Measurements from ENCODE around the gene EXOSC7. TPM values are rescaled to one million over a fixed set of nuclear protein-coding genes. Genes with fewer than 3 reads are reported as not detected.

EXOSC7 gene
- total and polyA plus RNA-seq, 2 donors (not counting 1 experiment from before 2014, with no cell fraction given), result 25.5 to 40.0 TPM

DNA sequence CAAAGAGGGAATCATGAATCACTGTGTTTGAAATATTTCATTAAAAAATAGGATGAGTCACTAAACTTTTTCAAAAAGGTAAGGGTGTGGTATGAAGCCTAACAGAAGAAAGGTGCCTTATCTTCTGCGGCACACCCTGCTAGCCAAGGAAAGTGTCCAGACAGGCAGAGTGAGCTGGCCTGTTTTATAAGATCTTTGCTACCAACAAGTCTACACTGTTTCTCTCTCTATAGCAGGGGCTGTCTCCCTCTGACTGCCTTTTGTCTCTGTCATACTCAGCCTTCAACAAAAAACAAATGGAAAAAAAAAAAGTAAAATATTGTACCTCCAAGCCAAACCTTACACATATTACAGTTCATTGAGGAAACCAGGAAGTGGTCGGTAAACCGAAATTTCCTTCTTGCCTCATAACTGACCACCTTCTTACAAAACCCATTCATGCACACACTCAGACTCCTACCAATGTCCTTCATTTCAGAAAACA lies 9.2 kb upstream of the EXOSC7 start:
- Histone ChIP-seq H3K27me3 (replicated peaks in 1 of 4; ENCODE audit: control extremely low read depth in 1 of 4, control insufficient read depth in 3 of 4, insufficient read depth in 4 of 4, low read length in 3 of 4) (no peaks in the 10 kb centered on the region), H3K9me3 (ENCODE audit: control extremely low read depth in 1 of 3, control insufficient read depth in 2 of 3, insufficient read depth in 1 of 3, low read length in 2 of 3) (no peaks in the 10 kb centered on the region), H3K4me1 (ENCODE audit: control insufficient read depth in 2 of 2, insufficient read depth in 2 of 2, low read length in 2 of 2) (peaks cover 34 to 36% of the 10 kb centered on the region in 2 donors), H3K79me2 (ENCODE audit: control insufficient read depth, insufficient read depth, low read length) (peaks cover 81% of the 10 kb centered on the region), H3K9ac (ENCODE audit: low read length) (no peak overlapping the region), H3K27ac (ENCODE audit: low read length in 2 of 2) (no peak overlapping the region), H3K36me3 (replicated peaks in 1 of 2; ENCODE audit: control extremely low read depth in 1 of 2, control insufficient read depth in 1 of 2, extremely low read depth in 1 of 2, insufficient read depth in 2 of 2, low read length in 1 of 2) (no peaks in the 10 kb centered on the region), H3K4me3 (ENCODE audit: control extremely low read depth in 1 of 5, extremely low read depth in 1 of 5, insufficient read depth in 1 of 5, low read depth in 2 of 5, low read length in 4 of 5) (no peak overlapping the region), H2AFZ (ENCODE audit: insufficient read depth, low read depth, low read length, poor library complexity, severe bottlenecking) (no peak overlapping the region), H4K20me1 (ENCODE audit: control insufficient read depth, insufficient read depth, low read length, poor library complexity, severe bottlenecking) (peaks cover 34% of the 10 kb centered on the region), H3K4me2 (replicated peaks; ENCODE audit: low read depth, low read length, poor library complexity, severe bottlenecking) (no peak overlapping the region)
- Mint-ChIP-seq H3K4me3 (no peak overlapping the region), H3K27me3 (no peaks in the 10 kb centered on the region), H3K27ac (no peak overlapping the region), H3K4me1 (peaks cover 53% of the 10 kb centered on the region), H3K9me3 (ENCODE audit: insufficient read depth) (no peaks in the 10 kb centered on the region)
- intact Hi-C loops (cut with micrococcal nuclease), result no loop called here
- no peak for DNase-seq
- no peak for ATAC-seq (ENCODE audit: low read depth)
- TF ChIP-seq EZH2 (IDR thresholded peaks at IDR 0.05; ENCODE audit: borderline replicate concordance, insufficient read depth, low read depth, low read length, poor library complexity, severe bottlenecking) (no peak), CTCF (IDR thresholded peaks at IDR 0.05) (no peak)
- WGBS (ENCODE audit: insufficient coverage), result 6% methylated on average over 2 of the region's 3 CpGs
- CTCF ChIA-PET, result no interaction called here
- POLR2A ChIA-PET, result no interaction called here

DNA sequence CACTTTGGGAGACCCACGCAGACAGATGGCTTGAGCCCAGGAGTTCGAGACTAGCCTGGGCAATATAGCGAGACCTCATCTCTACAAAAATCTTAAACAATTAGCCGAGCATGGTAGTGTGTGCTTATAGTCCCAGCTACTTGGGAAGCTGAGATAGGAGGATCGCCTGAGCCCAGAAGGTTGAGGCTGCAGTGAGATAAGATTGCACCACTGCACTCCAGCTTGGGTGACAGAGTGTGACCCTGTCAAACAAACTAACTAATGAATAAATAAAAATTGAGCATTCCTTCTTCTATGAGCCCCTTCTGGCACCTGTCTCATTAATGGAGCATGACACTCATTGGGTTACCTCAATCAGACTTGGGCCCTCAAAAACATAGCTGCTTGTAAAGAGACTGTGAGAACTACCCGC lies 7.6 kb upstream of the EXOSC7 start:
- H3K4me3 ChIP-seq (ENCODE audit: control extremely low read depth in 1 of 5, extremely low read depth in 1 of 5, insufficient read depth in 1 of 5, low read depth in 2 of 5, low read length in 4 of 5), result no peak overlapping the region
- Mint-ChIP-seq H3K9me3 (ENCODE audit: insufficient read depth) (no peaks in the 10 kb centered on the region), H3K4me3 (no peak overlapping the region), H3K27me3 (no peaks in the 10 kb centered on the region), H3K27ac (peak overlapping the region; percentile 10), H3K4me1 (peaks cover 42% of the 10 kb centered on the region)
- H3K4me2 ChIP-seq (replicated peaks; ENCODE audit: low read depth, low read length, poor library complexity, severe bottlenecking), result no peak overlapping the region
- intact Hi-C loops (cut with micrococcal nuclease), result no loop called here
- H3K9me3 ChIP-seq (ENCODE audit: control extremely low read depth in 1 of 3, control insufficient read depth in 2 of 3, insufficient read depth in 1 of 3, low read length in 2 of 3), result no peaks in the 10 kb centered on the region
- H4K20me1 ChIP-seq (ENCODE audit: control insufficient read depth, insufficient read depth, low read length, poor library complexity, severe bottlenecking), result peaks cover 27% of the 10 kb centered on the region
- peaks cover 31 to 34% of the 10 kb centered on the region in 2 donors for H3K4me1 ChIP-seq (ENCODE audit: control insufficient read depth in 2 of 2, insufficient read depth in 2 of 2, low read length in 2 of 2)
- no peak for ATAC-seq (ENCODE audit: low read depth)
- H3K27ac ChIP-seq (ENCODE audit: low read length in 2 of 2), result peak overlapping the region in 1 of 2 donors; percentile 73
- no peaks in the 10 kb centered on the region for H3K27me3 ChIP-seq (replicated peaks in 1 of 4; ENCODE audit: control extremely low read depth in 1 of 4, control insufficient read depth in 3 of 4, insufficient read depth in 4 of 4, low read length in 3 of 4)
- ChIA-PET CTCF (no interaction called here), POLR2A (no interaction called here)
- H3K9ac ChIP-seq (ENCODE audit: low read length), result no peak overlapping the region
- DNase-seq, result no peak
- no peak for TF ChIP-seq CTCF (IDR thresholded peaks at IDR 0.05)
- no peak for TF ChIP-seq EZH2 (IDR thresholded peaks at IDR 0.05; ENCODE audit: borderline replicate concordance, insufficient read depth, low read depth, low read length, poor library complexity, severe bottlenecking)
- 93% methylated on average over 2 of the region's 6 CpGs for WGBS (ENCODE audit: insufficient coverage)
- peaks cover 78% of the 10 kb centered on the region for H3K79me2 ChIP-seq (ENCODE audit: control insufficient read depth, insufficient read depth, low read length)
- H2AFZ ChIP-seq (ENCODE audit: insufficient read depth, low read depth, low read length, poor library complexity, severe bottlenecking), result no peak overlapping the region
- no peaks in the 10 kb centered on the region for H3K36me3 ChIP-seq (replicated peaks in 1 of 2; ENCODE audit: control extremely low read depth in 1 of 2, control insufficient read depth in 1 of 2, extremely low read depth in 1 of 2, insufficient read depth in 2 of 2, low read length in 1 of 2)
